NCI-H128 (cell line): ENCODE results near the gene MDK.

Experiments used
- DNase-seq: peaks from one replicate; lab custom pipeline; 2025; ENCODE audit not compliant: unreplicated experiment; lab: John Stamatoyannopoulos, UW

The MDK gene

DNA sequence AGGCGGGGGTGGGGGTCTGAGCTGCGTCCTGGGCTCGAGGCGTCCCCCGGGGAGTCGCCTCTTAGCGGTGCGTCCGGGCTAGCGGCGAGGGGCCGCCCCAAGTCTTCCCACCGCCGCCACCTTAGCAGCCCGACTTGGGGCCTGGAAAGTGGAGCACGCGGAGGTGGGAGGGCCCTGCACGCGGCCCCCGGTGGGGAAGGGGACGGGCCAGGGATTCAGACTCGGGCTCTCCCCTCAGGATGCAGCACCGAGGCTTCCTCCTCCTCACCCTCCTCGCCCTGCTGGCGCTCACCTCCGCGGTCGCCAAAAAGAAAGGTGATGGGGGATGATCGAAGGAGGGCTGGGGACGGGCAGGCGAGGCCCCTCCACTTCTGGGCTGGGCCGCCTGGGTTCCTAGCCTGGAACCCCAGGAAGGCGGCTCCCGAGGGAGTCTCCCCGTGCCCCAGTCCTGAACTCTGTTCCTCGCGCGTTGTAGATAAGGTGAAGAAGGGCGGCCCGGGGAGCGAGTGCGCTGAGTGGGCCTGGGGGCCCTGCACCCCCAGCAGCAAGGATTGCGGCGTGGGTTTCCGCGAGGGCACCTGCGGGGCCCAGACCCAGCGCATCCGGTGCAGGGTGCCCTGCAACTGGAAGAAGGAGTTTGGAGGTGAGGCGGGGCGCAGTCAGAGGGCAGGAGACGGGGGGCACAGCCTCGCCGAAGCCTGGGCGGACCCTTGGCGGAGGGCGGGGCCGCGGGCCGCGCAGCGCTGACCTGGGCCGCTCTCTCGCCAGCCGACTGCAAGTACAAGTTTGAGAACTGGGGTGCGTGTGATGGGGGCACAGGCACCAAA, 563 bp downstream of the MDK start:
- DNase-seq = no peak

DNA sequence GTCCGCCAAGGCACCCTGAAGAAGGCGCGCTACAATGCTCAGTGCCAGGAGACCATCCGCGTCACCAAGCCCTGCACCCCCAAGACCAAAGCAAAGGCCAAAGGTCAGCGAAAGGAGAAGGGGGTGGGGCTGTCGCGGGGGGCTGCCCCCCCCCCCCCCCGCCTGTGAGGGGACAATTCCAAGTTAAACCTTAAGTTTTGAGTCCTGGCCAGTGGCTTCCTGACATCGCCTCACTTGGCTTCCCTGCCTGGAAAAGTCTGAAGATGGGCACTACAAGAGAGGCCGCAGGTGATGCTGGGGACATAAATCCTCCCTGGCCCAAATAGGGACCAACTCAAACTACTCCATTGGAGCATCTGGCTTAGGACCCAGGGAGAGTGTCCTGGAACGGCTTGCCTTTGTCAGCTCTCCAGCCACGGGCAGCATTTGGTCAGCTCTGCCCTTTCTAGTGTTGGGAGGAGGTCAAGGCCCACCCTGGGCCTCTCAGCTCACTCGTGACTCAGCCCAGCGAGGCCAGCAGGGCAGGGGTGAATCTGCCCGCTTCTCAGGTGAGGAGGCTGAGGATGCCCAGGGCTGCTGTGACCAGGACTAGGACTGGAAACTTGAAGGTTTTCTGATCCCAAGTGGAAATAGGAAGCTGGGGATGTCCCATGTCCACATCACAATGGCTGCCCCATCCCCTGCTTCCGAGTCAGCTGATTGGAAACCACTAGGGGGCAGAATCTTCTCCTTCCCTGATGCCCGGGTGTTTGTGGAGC, 1.4 kb downstream of the MDK start:
- no peak for DNase-seq

DNA sequence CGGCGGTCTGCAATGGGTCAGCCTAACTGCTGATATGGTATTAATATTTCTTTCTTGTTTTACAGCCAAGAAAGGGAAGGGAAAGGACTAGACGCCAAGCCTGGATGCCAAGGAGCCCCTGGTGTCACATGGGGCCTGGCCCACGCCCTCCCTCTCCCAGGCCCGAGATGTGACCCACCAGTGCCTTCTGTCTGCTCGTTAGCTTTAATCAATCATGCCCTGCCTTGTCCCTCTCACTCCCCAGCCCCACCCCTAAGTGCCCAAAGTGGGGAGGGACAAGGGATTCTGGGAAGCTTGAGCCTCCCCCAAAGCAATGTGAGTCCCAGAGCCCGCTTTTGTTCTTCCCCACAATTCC, 1.9 kb downstream of the MDK start:
- no peak for DNase-seq

DNA sequence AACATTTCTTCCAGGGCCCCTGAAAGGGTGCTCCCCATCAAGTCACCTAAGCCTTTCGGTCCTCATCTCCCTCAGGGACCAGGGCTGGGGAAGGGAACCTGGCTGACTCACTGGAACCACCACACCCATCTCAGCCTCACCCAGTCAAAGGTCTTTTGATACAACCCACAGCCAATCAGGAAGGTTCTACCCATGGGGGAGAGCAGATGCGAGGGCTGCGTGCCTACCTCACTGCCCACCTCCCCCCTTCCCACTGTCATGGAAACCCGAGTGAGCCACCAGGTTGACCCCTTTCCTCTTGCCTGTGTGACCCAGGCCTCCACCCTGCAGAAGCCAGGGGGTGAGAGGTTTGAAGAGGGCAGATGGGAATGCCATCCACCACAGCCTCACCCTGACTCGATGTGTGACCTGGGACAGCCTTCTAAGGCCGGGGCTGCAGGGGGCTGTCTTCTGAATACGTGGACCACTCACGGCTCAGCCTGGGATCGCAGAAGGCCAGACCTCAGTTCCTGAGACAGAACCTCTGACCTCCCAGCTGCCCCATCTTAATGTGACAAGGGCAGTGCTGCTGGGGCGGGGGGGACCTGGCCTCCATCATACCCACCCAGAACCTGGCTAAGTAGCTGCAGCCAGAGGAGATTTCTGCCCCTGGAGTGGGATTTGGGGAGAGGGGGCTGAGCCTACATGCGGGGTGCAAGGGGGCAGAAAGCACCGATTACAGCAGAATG, 2.7 kb downstream of the MDK start:
- no peak for DNase-seq

DNA sequence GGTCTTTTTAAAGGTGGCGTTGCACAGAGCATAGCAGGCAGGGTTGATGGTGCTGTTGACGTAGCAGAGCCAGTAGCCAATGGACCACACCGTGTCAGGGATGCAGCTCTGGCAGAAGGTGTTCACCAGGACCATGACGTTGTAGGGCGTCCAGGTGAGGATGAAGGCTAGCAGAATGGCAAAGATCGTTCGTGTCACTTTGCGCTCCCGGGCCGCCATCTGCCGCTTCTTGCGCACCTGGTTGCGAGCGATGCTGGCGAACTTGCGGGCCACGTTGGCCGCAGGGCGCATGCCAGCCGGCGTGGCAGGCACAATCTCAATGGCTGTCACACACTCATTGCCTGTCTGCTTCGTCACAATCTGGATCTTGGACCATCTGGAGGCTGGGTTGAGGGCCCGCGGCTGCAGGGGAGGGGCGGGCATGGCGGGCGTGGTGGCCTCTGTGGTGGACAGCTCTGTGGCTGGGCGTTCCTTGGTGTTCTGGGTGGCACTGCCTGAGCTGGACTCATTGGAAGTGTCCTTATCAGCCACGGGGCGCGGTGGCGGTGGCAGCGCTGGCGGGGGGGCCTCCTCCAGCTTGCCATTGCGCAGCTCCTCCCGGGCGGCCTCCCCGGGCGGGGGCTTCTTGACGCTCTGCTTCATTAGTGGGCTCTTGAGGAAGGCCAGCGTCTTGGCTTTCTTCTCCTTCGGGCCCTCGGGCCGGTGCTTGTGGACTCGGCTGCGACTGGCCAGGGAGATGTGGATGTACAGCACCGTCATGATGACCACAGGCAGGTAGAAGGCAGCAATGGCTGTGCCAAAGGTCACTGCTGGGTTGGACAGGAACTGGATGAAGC, 3.9 kb downstream of the MDK start:
- no peak for DNase-seq

DNA sequence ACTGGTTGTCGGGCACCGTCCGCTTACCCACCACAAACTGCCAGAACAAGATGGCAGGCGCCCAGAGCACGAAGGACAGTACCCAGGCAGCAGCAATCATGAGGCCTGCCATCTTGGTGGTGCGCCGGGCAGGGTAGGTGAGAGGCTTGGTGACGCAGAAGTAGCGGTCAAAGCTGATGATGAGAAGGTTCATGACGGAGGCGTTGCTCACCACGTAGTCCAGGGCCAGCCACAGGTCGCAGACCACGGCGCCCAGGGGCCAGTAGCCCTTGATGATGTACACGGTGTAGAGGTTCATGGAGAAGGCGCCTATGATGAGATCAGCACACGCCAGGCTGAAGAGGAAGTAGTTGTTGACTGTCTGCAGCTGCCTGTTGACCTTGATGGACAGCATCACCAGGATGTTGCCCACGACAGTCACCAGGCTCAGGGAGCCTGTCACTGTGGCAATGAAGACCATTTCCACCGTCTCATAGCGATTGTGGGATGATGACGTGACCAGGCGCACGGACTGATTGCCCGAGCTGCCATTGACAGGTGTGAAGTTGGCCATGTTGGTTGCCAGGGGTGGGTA, 4.6 kb downstream of the MDK start:
- no peak for DNase-seq

DNA sequence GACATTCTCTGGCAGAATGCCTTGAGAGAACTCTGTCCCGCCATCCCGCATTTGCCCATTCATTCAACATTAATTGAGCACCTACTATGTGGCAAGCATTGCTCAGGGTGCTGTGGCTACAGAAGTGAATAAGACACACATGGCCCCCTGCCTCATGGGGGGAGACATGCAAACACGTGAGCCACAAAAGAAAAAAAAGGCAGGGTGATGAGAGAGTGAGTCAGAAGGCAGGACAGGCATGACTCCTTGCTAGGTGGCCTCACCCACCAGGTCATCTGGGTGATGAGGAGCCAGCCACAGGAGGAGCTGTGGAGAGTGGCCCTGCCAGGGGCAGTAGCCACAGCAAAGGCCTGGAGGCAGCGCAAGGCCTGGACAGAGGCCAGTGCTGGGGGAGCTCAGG, 5.2 kb downstream of the MDK start:
- DNase-seq = no peak

DNA sequence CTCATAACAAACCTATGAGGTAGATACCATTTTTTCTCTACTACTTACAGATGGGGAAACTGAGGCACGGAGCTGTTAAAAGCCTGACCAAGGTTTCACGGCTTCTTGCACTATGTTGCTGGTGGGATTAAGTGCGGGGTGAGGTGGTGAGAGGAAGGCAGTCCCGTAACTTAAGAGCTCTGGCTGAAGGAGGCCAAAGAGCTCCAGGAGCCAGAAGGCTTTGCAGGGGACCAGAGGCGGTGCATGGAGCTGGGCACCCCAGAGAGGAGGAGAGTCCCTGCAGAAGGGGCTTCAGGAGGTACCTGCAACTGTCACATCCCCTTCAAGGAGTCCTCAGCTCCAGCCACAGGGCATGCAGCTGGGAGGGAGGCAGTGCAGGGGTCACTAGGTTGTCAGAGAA, 6.0 kb downstream of the MDK start:
- no peak for DNase-seq

DNA sequence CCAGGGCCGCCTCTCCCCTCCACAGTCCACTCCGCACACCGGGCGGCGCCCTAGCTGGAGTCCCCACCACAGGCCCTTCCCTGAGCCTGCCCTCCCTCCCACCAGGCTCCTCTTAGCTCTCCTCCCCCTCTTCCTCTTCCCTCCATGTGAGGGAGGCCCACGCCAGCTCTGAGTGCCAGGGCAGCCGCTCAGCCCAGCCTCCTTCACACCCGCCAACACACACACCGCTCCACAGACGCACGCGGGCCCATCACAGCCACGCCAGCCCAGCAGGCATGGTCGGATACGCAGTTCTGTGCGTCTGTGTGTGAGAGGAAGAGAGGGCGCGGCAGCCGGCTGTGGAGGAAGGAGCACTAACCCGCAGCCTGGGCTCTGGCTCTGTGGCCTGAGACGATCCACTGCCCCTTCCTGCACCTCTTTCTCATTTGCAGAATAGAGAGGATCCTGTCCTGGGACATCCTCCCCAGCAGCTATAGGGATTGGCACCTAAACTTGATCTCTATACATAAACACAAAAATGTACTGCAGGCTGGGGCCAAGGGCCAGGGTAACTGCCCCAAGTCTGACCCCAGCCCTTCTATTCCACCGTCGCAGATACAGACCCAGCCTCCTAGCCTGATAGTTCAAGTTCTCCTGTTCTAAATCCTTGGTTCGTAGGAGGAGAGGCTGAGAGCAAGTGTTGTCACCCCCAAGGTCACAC, 6.6 kb downstream of the MDK start:
- no peak for DNase-seq

DNA sequence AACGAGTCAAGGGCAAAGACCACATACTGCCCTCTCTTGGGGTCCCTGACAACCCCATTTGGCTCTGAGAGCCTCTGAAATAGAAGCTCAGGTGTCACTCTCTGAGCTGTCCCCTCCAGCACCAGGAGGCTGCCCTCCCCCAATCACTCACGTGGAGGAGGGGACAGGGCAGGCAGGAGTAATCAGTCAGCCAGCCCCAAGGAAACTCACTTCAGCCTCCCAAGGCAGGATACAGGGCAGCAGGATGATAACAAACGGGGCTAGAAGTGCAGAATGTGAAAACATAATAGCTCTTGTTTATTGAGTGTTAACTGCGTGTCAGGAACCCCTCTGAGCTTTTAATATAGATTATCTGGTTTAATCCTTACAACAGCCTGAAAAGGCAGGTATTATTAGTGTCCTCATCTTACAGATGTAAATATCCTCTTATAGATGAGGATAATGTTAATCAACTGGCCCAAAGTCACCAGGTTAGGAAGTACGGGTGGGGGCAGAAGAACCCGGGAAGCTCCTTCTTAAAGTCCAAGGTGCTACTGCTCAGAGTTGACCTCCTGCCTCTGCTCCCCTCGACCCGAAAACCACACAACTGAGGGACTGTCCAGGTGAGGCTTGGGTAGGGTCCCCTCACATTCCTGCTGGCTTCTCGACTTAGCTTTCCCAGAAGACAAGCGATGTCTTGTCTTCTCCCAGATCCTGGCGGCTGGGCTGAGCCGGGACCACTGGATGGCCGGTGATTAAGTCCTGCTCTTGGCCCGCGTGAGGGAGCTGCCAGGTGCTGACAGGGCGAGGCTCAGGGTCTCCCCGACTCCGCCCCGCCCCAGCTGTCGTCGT, 7.4 kb downstream of the MDK start:
- no peak for DNase-seq

DNA sequence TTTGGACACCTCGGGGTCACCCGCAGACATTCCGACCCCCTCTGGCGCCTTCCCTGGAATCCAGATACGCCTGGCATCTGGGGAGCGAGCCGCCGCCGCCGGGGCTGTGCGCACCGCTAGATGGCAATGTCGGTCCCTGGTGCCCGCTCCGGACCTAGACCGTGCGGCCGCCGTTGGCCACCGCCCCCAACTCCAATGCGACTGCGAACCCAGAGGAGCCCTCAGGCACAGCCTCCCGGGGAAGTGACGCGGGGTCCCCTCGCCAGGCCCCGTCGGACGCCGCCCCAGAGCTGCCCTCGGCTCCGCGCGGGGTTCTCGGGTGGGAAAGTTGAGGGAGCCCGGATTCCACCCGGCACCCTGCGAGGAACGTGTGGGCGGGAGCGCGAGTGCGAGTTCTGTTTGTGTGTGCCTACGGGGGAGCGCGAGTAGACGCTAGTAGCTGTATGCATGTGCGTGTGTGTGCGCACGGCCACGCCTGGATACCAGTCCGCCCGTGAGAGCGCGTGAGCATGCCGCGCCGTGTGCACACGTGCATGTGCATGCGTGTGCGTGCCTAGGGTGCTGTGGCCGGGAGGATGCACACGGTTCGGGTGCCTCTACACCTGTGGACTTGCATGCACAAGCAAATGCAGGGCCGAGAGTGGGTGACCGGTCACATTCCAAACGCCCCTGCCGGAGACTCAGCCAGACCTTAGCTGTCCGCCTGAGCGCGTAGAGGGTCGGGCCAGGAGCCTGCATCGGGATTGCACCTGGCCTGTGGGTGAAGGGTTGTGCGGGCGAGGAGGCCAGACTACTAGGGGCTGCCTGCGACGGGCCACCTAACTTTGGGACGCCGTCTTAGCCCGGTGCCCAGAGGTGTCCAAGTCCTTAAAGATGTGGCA, 8.2 kb downstream of the MDK start:
- peak; percentile 49 for DNase-seq

DNA sequence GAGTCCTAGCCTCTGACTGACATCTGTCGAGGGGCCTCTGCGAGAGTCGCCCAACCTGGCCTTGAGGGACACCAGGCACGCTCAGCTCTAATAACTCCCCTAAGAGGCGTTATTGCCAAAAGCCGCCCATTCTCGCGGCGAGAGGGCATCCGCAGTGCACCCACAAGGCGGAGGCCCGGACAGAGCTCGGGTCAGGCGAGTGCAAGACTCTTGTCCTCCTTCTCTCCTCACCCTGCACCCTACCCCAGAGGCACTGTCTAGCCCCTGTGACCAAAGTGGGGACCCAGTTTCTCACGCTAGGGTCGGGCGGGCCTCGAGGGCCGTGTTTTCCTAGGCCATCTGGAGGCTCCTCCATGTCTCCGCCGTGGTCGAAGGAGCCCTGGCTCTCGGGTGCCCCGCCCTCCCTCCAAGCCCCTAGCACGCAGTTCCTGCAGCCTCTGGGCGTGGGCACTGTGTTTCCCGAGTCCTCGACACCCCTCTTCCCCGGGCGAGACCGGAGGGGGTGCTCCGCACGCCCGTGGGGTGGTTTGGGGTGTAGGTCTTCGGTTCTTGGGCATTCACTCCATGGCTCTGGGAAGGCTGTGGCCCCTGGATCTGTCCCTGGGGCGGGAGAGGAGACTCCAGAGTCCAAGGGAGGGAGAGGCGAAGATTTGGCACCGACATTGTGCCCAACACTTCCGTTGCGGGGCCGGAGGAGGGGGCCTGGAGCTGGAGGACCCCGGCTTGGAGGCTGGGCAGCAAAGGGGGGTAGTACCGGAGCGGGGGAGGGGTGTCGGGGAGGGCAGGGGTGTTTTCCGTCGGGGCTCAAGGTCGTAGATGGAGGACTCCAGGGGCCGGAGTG, 9.1 kb downstream of the MDK start:
- no peak for DNase-seq

DNA sequence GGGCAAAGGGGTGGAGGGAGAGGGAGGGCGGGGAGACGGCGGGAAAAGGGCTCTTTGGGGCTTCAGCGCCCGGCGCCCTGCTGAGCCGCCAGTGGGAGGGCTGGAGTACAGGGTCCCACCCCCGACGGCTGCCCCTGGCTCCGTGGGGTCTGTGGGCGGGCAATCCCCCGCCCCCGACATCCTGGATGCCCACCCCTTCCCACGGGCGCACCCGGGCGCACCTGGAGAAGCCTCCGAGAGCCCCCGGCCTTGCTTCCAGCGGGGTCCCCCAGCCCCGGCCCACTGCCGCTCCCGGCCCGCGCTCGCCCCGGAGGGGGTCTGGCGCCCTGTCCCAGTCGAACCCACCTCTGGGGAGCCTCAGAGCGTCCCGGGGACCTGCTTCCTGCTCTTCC, 9.7 kb downstream of the MDK start:
- DNase-seq = no peak

DNA sequence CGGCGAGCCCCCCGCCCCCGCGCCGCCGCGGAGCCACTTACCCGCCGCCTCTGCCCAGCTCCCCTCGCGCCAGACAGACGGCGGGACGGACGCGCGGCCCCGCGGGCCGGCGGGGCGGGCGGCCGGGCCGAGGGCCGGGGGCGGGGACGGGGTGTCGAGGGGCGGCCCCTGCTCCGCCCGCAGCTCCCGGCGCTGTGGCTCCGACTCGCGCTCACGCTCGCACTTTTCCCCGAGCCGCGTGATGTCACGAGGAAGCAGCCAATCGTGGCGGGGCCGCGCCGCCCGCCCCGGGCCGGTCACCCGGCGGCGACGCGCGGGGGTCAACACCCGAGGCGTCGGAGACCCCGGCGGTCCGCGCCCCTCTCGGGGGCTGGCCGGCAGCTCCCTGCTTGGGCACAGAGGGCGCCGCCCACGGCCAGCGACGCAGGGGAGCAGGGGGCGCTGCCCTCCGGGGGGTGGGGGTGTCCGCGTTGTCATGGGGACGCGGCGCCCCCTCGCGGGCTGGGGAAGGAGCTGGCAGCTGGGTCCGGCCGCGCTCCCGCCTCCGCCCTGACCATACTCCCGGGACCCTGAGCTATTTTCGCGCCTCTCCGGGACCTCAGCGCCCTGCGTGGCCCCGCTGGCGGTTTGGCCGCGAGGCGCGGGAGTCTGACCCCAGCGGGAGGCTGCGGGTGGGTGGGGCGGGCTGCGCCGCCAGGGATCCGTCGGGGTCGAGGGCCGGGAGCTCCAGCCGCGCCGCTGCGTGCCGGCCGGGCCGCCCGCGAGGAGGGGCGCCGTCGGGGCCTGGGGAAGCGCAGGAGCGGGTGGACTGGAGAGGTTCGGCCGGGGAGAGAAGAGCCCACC, 10.3 kb downstream of the MDK start, which contains the start of gene CHRM4:
TSS of gene CHRM4 (minus strand) at position 199 of the 843 bp plus-strand sequence. CDS start 5,219 bp downstream, outside the sequence.
- DNase-seq = peak; percentile 36

DNA sequence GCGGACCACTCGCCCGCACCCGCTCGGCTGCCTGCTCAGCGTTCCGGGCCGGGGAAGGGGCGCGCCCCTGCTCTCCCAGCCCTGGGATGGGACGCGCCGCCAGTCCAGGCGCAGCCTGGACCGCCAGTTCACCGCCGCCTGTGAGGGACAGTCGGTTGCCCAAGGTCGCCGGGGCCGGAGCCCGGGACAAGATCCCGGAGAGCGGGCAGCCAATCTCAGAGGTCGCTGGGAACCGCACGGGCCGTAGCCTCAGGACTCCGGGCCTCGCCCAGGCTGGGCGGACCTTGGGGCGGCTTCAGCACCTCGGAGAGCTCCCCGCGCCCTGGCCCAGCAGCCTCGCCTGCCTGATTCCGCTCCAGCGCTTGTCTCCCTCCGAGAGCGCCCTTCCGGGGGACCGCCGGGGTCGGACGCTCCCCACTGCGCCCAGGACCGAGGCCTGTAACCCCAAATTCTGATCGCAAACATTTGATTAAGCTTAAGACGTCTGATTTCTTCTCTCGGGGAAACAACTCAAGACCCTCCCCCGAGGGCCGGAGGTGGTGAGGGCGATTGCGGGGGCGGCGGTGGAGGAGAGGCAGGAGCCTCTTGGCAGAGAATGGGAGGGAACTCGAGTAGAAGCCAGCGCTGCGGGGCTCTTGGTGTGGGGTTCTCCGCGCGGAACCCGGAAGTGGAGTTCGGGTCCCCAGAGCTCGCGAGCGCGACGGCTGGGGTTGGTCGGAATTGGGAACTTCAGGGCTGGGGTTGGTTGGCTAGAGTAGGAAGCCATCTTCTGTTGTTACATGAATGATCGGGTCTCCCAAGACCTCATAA, 11.2 kb downstream of the MDK start:
- no peak for DNase-seq

DNA sequence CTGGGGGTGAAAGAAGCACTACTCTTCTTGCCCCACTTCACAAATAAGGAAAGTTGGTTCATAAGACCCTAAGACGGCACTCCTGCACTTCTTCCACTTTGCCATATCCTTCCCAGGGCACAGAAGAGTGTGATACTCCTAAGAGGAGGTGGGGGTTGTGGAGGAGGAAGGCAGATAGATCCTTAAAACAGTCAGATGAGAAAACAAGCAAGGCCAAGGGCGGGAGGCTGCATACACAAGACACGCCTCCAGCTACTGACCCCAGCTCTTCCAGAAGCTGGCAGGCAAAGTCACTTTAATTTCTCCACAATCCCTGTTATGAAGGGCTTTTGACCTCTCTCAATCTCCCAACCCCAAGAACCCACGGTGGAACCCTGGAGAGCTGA, 11.8 kb downstream of the MDK start:
- DNase-seq = no peak
